ENCODE results near the gene POT1.

The POT1 gene

DNA sequence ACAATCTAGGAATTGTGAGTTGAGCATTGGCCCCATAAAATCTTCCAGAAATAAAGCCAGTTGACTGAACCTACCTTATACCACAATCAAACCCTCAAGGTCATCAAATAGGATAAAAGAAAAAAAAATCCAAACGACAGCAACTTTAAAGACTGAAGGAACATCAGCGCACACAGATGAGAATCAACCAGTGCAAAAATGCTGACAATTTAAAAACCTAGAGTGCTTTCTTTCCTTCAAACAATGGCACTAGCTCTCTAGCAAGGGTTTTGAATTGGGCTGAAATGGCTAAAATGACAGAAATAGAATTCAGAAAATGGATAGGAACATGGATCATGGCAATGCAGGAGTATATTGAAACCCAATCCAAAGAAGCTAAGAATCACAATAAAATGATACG, 16.1 kb upstream of the POT1 start:
- in situ Hi-C loops (cut with HindIII; ENCODE audit: low sequenced_read_pairs): no loop called here
- no peak overlapping the region for H3K4me3 ChIP-seq (ENCODE audit: low read depth, low read length)
- no peak for TF ChIP-seq CTCF (IDR thresholded peaks at IDR 0.05; ENCODE audit: low read depth, low read length, missing control alignments)
- DNase-seq (ENCODE audit: low read depth): no peak

DNA sequence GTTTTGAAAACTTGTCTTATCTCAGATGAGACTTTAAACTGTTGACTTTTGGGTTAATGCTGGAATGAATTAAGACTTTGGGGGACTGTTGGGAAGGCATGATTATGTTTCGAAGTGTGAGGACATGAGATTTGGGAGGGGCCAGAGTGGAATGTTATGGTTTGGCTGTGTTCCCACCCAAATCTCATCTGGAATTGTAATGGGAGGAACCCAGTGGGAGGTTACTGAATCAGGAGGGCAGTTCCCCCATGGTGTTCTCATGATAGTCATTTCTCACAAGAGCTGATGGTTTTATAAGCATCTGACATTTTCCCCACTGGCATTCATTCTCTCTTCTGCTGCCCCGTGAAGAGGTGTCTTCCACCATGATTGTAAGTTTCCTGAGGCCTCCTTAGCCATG, 13.8 kb upstream of the POT1 start:
- in situ Hi-C loops (cut with HindIII; ENCODE audit: low sequenced_read_pairs): no loop called here
- no peak for TF ChIP-seq CTCF (IDR thresholded peaks at IDR 0.05; ENCODE audit: low read depth, low read length, missing control alignments)
- H3K4me3 ChIP-seq (ENCODE audit: low read depth, low read length): no peak overlapping the region
- DNase-seq (ENCODE audit: low read depth): no peak

- DNase-seq (ENCODE audit: low read depth): no peak
- in situ Hi-C loops (cut with HindIII; ENCODE audit: low sequenced_read_pairs): no loop called here
- no peak for TF ChIP-seq CTCF (IDR thresholded peaks at IDR 0.05; ENCODE audit: low read depth, low read length, missing control alignments)
These were observed 12.8 kb upstream of the POT1 start for GRCh38 chr7:124942399-124942798.

DNA sequence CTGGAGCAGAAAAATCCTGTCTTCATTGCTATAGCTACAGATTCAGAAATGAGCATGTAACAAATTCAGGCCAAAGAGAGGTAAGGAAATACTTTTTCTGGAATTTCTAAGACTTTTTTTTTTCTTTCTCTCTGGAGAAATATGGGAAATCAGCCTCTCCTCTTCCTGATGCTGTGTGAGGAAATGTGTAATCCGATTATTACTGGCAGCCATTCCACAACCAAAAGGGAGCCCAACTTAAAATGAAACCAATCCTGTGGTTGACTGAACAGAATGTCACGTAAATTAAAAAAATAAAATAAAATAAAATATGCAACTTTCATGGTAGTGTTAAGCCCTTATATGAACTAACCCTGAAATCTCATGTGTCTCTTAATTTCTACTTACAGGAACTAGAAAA, 10.7 kb upstream of the POT1 start:
- TF ChIP-seq CTCF (IDR thresholded peaks at IDR 0.05; ENCODE audit: low read depth, low read length, missing control alignments): no peak
- no peak for DNase-seq (ENCODE audit: low read depth)
- in situ Hi-C loops (cut with HindIII; ENCODE audit: low sequenced_read_pairs): no loop called here
- H3K4me3 ChIP-seq (ENCODE audit: low read depth, low read length): no peak overlapping the region

More at GRCh38 chr7:124942399-124942798, 12.8 kb upstream of the POT1 start:
- no peak overlapping the region for H3K4me3 ChIP-seq (ENCODE audit: low read depth, low read length)

DNA sequence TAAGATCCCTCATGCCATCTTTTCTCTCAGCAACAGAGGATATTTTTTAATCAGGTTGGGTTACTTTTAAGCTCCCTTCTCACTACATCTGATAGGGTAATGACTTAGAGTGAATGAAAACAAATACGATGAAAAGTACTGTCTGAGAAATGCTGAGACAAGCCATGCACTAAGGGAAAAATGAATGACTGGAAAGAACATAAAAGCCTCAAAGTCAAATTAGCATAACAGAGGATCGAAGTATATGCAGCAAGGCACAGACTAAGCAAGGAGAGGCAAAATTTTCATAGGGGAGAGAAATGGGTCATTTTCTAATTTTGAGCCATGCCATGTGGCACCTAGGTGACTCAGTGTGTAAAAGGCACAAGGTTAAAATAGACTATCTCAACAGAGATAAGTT, 8.5 kb upstream of the POT1 start:
- H3K4me3 ChIP-seq (ENCODE audit: low read depth, low read length): no peak overlapping the region
- no peak for DNase-seq (ENCODE audit: low read depth)
- TF ChIP-seq CTCF (IDR thresholded peaks at IDR 0.05; ENCODE audit: low read depth, low read length, missing control alignments): no peak
- in situ Hi-C loops (cut with HindIII; ENCODE audit: low sequenced_read_pairs): no loop called here

GRCh38 chr7:124937076-124937475, 7.5 kb upstream of the POT1 start:
- TF ChIP-seq CTCF (IDR thresholded peaks at IDR 0.05; ENCODE audit: low read depth, low read length, missing control alignments): no peak
- in situ Hi-C loops (cut with HindIII; ENCODE audit: low sequenced_read_pairs): no loop called here
- no peak overlapping the region for H3K4me3 ChIP-seq (ENCODE audit: low read depth, low read length)
- no peak for DNase-seq (ENCODE audit: low read depth)

- in situ Hi-C loops (cut with HindIII; ENCODE audit: low sequenced_read_pairs): no loop called here
- no peak for DNase-seq (ENCODE audit: low read depth)
- TF ChIP-seq CTCF (IDR thresholded peaks at IDR 0.05; ENCODE audit: low read depth, low read length, missing control alignments): no peak
- no peak overlapping the region for H3K4me3 ChIP-seq (ENCODE audit: low read depth, low read length)
These were observed 5.2 kb upstream of the POT1 start for GRCh38 chr7:124934841-124935240.

All from astrocyte of the cerebellum (primary cell).